ENCODE data around the gene OXTR.

OXTR gene

DNA sequence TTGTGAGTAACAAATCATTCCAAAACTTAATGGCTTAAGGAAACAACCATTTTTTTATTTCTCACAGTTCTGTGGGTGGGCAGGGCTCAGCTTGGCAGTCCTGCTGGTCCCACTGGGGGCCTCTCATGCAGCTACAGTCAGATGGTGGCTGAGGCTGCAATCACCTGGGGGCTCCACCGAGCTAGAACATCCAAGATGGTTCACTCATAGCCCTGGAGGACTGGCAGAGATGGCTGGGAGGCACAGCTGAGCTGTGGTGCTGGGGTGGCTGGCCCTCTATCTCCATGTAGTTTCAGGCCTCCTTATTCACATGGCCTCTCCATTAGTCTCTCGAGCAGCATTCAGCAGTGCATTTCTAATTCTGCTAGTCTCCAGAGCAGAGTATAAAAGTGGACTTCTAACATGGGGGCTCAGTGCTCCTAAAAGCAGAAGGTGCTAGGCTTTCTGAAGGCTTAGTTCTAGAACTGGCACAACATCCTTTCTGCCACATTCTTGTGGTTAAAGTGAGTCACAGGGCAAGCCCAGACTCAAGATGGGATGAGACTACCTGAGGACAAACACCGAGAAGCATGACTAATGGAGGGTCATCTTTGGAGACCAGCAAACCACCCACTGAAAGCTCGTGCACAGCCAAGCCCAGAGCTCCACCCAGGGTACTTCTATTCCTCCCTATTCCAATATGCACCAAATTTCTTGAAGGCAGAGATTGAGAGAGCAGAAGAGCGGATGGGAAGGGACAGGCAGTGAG is 29.5 kb downstream of the OXTR start:
- no peak for TF ChIP-seq POLR2AphosphoS5 (IDR thresholded peaks at IDR 0.05; ENCODE audit: low read depth, low read length)
- TF ChIP-seq TAF1 (IDR thresholded peaks at IDR 0.05; ENCODE audit: borderline replicate concordance, insufficient read depth, low read length) = no peak
- no peak for TF ChIP-seq SIN3A (IDR thresholded peaks at IDR 0.05; ENCODE audit: borderline replicate concordance, insufficient read depth, low read length)
- TF ChIP-seq FOXP2 (optimal IDR thresholded peaks at IDR 0.05; ENCODE audit: borderline replicate concordance, extremely low read depth, extremely low read length, insufficient read depth) = no peak
- TF ChIP-seq, protein P1, sequence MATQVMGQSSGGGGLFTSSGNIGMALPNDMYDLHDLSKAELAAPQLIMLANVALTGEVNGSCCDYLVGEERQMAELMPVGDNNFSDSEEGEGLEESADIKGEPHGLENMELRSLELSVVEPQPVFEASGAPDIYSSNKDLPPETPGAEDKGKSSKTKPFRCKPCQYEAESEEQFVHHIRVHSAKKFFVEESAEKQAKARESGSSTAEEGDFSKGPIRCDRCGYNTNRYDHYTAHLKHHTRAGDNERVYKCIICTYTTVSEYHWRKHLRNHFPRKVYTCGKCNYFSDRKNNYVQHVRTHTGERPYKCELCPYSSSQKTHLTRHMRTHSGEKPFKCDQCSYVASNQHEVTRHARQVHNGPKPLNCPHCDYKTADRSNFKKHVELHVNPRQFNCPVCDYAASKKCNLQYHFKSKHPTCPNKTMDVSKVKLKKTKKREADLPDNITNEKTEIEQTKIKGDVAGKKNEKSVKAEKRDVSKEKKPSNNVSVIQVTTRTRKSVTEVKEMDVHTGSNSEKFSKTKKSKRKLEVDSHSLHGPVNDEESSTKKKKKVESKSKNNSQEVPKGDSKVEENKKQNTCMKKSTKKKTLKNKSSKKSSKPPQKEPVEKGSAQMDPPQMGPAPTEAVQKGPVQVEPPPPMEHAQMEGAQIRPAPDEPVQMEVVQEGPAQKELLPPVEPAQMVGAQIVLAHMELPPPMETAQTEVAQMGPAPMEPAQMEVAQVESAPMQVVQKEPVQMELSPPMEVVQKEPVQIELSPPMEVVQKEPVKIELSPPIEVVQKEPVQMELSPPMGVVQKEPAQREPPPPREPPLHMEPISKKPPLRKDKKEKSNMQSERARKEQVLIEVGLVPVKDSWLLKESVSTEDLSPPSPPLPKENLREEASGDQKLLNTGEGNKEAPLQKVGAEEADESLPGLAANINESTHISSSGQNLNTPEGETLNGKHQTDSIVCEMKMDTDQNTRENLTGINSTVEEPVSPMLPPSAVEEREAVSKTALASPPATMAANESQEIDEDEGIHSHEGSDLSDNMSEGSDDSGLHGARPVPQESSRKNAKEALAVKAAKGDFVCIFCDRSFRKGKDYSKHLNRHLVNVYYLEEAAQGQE (IDR thresholded peaks at IDR 0.05; ENCODE audit: insufficient read depth in 1 of 2, low read depth in 2 of 2, low read length in 2 of 2) = no peak

DNA sequence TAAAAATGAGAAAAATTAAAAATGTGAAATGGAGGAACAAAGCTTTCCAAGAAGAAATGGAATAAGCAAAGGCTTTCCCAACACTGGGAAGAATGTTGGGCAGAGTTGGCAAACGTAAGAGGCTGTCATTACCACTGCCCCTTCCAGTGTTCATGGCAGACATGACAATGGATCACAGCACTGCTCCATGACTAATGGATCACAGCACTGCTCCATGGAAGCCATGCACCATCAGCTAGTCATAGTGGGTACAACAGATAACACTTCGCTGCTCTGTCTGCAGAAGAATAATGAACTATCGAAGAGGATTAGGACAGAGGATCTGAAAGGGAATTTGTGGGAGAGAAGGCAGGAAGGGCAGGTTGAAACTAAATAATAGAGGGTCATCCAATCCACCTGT is 30.8 kb downstream of the OXTR start:
- TF ChIP-seq POLR2AphosphoS5 (IDR thresholded peaks at IDR 0.05; ENCODE audit: low read depth, low read length) (no peak), FOXP2 (optimal IDR thresholded peaks at IDR 0.05; ENCODE audit: borderline replicate concordance, extremely low read depth, extremely low read length, insufficient read depth) (no peak), TAF1 (IDR thresholded peaks at IDR 0.05; ENCODE audit: borderline replicate concordance, insufficient read depth, low read length) (no peak), SIN3A (IDR thresholded peaks at IDR 0.05; ENCODE audit: borderline replicate concordance, insufficient read depth, low read length) (no peak)
- TF ChIP-seq, protein P1 (IDR thresholded peaks at IDR 0.05; ENCODE audit: insufficient read depth in 1 of 2, low read depth in 2 of 2, low read length in 2 of 2) = no peak

DNA sequence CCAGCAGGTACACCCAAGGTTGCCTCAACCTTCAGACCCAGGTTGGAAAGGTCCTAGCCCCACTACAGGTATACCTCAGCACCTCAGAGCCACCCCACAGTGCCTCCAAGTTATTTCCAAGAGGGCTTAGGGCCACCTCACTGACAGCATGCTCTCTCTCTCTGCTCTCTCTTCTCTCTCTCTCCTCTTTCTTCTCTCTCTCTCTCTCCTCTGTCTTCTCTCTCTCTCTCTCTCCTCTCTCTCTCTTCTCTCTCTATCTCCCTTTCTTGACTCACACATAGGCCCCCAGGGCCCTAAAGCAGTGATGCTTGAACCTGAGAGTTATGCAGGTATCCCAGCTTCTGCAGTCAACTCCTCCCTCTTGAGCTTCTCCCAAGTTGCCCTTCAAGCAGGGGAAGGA is 31.6 kb downstream of the OXTR start:
- TF ChIP-seq POLR2AphosphoS5 (IDR thresholded peaks at IDR 0.05; ENCODE audit: low read depth, low read length) = no peak
- TF ChIP-seq SIN3A (IDR thresholded peaks at IDR 0.05; ENCODE audit: borderline replicate concordance, insufficient read depth, low read length) = no peak
- TF ChIP-seq, protein P1 (IDR thresholded peaks at IDR 0.05; ENCODE audit: insufficient read depth in 1 of 2, low read depth in 2 of 2, low read length in 2 of 2) = no peak
- TF ChIP-seq FOXP2 (optimal IDR thresholded peaks at IDR 0.05; ENCODE audit: borderline replicate concordance, extremely low read depth, extremely low read length, insufficient read depth) = no peak
- no peak for TF ChIP-seq TAF1 (IDR thresholded peaks at IDR 0.05; ENCODE audit: borderline replicate concordance, insufficient read depth, low read length)

DNA sequence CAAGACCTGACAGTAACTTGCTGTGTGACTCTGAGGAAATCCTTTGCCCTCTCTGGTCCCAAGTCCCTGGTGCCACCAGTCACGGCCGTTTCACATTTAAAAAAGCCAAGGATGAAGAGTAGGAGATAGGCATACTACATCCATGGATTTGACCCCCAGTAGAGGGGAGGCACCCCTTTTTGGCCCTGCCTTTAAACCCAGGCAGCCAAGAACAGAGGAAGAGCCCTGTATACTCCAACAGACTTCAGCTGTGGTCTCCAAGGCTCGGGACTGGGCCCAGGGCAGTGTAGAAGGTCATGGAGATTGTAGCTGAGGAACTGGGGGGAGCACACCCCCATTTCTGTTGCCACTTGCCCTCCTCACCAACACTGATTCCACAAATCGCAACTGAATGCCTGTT is 32.1 kb downstream of the OXTR start:
- TF ChIP-seq FOXP2 (optimal IDR thresholded peaks at IDR 0.05; ENCODE audit: borderline replicate concordance, extremely low read depth, extremely low read length, insufficient read depth) (no peak), POLR2AphosphoS5 (IDR thresholded peaks at IDR 0.05; ENCODE audit: low read depth, low read length) (no peak), SIN3A (IDR thresholded peaks at IDR 0.05; ENCODE audit: borderline replicate concordance, insufficient read depth, low read length) (no peak), TAF1 (IDR thresholded peaks at IDR 0.05; ENCODE audit: borderline replicate concordance, insufficient read depth, low read length) (no peak)
- TF ChIP-seq, protein P1 (IDR thresholded peaks at IDR 0.05; ENCODE audit: insufficient read depth in 1 of 2, low read depth in 2 of 2, low read length in 2 of 2) = no peak
